GM23248 (cell line): ENCODE measurements around the gene ERG.

ENCODE experiments used
- EZH2 ChIP-seq: fragments of 200-600 bp; sonication (generic); IDR thresholded peaks from 2 replicates; pipeline ENCODE4 v1.6.1; 2018; ENCODE audit warnings: antibody characterized with exemption, mild to moderate bottlenecking; ENCODE audit not compliant: insufficient read depth, poor library complexity, severe bottlenecking
- EZH2phosphoT487 ChIP-seq: fragments of 200-600 bp; sonication (generic); IDR thresholded peaks from 2 replicates; pipeline ENCODE4 v1.6.1; 2018; ENCODE audit warnings: antibody characterized with exemption, moderate library complexity, mild to moderate bottlenecking, low read depth; ENCODE audit not compliant: insufficient read depth

GRCh38 chr21:38342739-38343138, 155.5 kb downstream of the ERG start:
- no peak for TF ChIP-seq EZH2phosphoT487
- TF ChIP-seq EZH2 = no peak
